WTC11 (cell line): ENCODE results near the gene PPP1R11. TPM values are rescaled to one million over a fixed set of nuclear protein-coding genes. Genes with fewer than 3 reads are reported as not detected.

Source experiments
- ATAC-seq: fragments of 200-7000 bp; cut with Tn5 transposase; 2 replicates; pipeline ENCODE4 v1.10.0; 2021; ENCODE audit warnings: mild to moderate bottlenecking, moderate library complexity
- Bru-seq: library from RNA; stranded (reverse); fragments of 400-500 nt; gene quantifications from one replicate; lab custom pipeline; 2021; lab: Mats Ljungman, UMichigan
- CTCF ChIA-PET: fragments of 300-600 bp; sonication (Branson Sonifier 250); formaldehyde crosslinking; loops from one replicate; lab custom pipeline; 2021; ENCODE audit warnings: antibody characterized with exemption; lab: Charles Lee
- POLR2A ChIA-PET: fragments of 350-600 bp; sonication (Branson Sonifier 250); formaldehyde crosslinking; loops from one replicate; lab custom pipeline; 2021; ENCODE audit warnings: antibody characterized with exemption; lab: Charles Lee
- DNase-seq: peaks from one replicate; pipeline ENCODE4 v3.0.0; 2021; ENCODE audit warnings: low spot score
- H3K27ac Mint-ChIP-seq: 2 replicates; pipeline ENCODE4 v1.8.0; 2021; ENCODE audit warnings: mixed read lengths
- H3K27me3 Mint-ChIP-seq: 2 replicates; pipeline ENCODE4 v1.8.0; 2021; ENCODE audit warnings: low read depth, mild to moderate bottlenecking, moderate library complexity, mixed read lengths
- H3K36me3 Mint-ChIP-seq: 2 replicates; pipeline ENCODE4 v1.8.0; 2021; ENCODE audit warnings: mixed read lengths
- H3K4me1 Mint-ChIP-seq: 2 replicates; pipeline ENCODE4 v1.8.0; 2022; ENCODE audit warnings: mixed read lengths
- H3K4me3 Mint-ChIP-seq: 2 replicates; pipeline ENCODE4 v1.8.0; 2021; ENCODE audit warnings: mild to moderate bottlenecking, moderate library complexity, mixed read lengths
- H3K9me3 Mint-ChIP-seq: 2 replicates; pipeline ENCODE4 v1.8.0; 2021; ENCODE audit warnings: mixed read lengths
- ATF1 ChIP-seq: sonication (generic); formaldehyde crosslinking; IDR thresholded peaks from 2 replicates; pipeline ENCODE4 v1.8.1; 2023; ENCODE audit warnings: mild to moderate bottlenecking, moderate library complexity, missing genetic modification reagents
- CREB1 ChIP-seq: sonication (generic); formaldehyde crosslinking; IDR thresholded peaks from 2 replicates; pipeline ENCODE4 v1.8.0; 2023; ENCODE audit warnings: mild to moderate bottlenecking, missing genetic modification reagents
- EMX1 ChIP-seq: fragments of 250-450 bp; sonication (Bioruptor Pico); IDR thresholded peaks from 2 replicates; pipeline ENCODE4 v1.8.0; 2021; ENCODE audit warnings: mild to moderate bottlenecking
- FOXJ3 ChIP-seq: sonication (generic); formaldehyde crosslinking; IDR thresholded peaks from 2 replicates; pipeline ENCODE4 v1.9.0; 2021; ENCODE audit warnings: missing genetic modification reagents, mild to moderate bottlenecking, borderline replicate concordance
- GTF2I ChIP-seq: fragments of 250-450 bp; sonication (Bioruptor Pico); conservative IDR thresholded peaks from 2 replicates; pipeline ENCODE4 v1.4.0; 2021; ENCODE audit warnings: mild to moderate bottlenecking
- HMGA2 ChIP-seq: fragments of 250-450 bp; sonication (Bioruptor Pico); IDR thresholded peaks from 2 replicates; pipeline ENCODE4 v1.4.0; 2021; ENCODE audit warnings: mild to moderate bottlenecking, moderate library complexity
- IRF2 ChIP-seq: sonication (generic); formaldehyde crosslinking; IDR thresholded peaks from 2 replicates; pipeline ENCODE4 v1.8.0; 2022; ENCODE audit warnings: low read depth, missing genetic modification reagents, borderline replicate concordance
- JAZF1 ChIP-seq: fragments of 250-450 bp; sonication (Bioruptor Pico); IDR thresholded peaks from 2 replicates; pipeline ENCODE4 v1.9.0; 2021; ENCODE audit warnings: moderate library complexity, mild to moderate bottlenecking, inconsistent platforms
- JUN ChIP-seq: sonication (generic); formaldehyde crosslinking; IDR thresholded peaks from 2 replicates; pipeline ENCODE4 v1.8.0; 2023; ENCODE audit warnings: mild to moderate bottlenecking, missing genetic modification reagents
- KAT7 ChIP-seq: sonication (generic); formaldehyde crosslinking; IDR thresholded peaks from 2 replicates; pipeline ENCODE4 v1.8.1; 2023; ENCODE audit warnings: missing genetic modification reagents, mild to moderate bottlenecking, borderline replicate concordance
- MYBL2 ChIP-seq: sonication (generic); formaldehyde crosslinking; IDR thresholded peaks from 2 replicates; pipeline ENCODE4 v1.8.1; 2023; ENCODE audit warnings: mild to moderate bottlenecking, moderate library complexity, missing genetic modification reagents
- NR3C1 ChIP-seq: sonication (generic); formaldehyde crosslinking; conservative IDR thresholded peaks from 2 replicates; pipeline ENCODE4 v1.8.1; 2023; ENCODE audit warnings: low read depth, mild to moderate bottlenecking, missing genetic modification reagents
- RELA ChIP-seq: sonication (generic); formaldehyde crosslinking; IDR thresholded peaks from 2 replicates; pipeline ENCODE4 v1.8.1; 2022; ENCODE audit warnings: missing genetic modification reagents, mild to moderate bottlenecking, borderline replicate concordance
- SMAD3 ChIP-seq: sonication (generic); formaldehyde crosslinking; IDR thresholded peaks from 2 replicates; pipeline ENCODE4 v1.8.0; 2022; ENCODE audit warnings: missing genetic modification reagents, mild to moderate bottlenecking, borderline replicate concordance
- TCF7 ChIP-seq: sonication (generic); formaldehyde crosslinking; IDR thresholded peaks from 2 replicates; pipeline ENCODE4 v1.8.0; 2022; ENCODE audit warnings: mild to moderate bottlenecking, low read depth, missing genetic modification reagents, moderate library complexity
- ZBTB21 ChIP-seq: sonication (generic); formaldehyde crosslinking; IDR thresholded peaks from 2 replicates; pipeline ENCODE4 v1.8.1; 2023; ENCODE audit warnings: mild to moderate bottlenecking, missing genetic modification reagents, borderline replicate concordance
- ZNF232 ChIP-seq: sonication (generic); formaldehyde crosslinking; IDR thresholded peaks from 2 replicates; pipeline ENCODE4 v1.8.0; 2022; ENCODE audit warnings: mild to moderate bottlenecking, missing genetic modification reagents
- ZNF416 ChIP-seq: fragments of 250-450 bp; sonication (Bioruptor Pico); IDR thresholded peaks from 2 replicates; pipeline ENCODE4 v1.9.0; 2021; ENCODE audit warnings: mild to moderate bottlenecking, inconsistent platforms
- long read RNA-seq, 3 experiments: library from RNA in 1 of 3; library from capped mRNA in 1 of 3; library from polyadenylated mRNA in 1 of 3; unstranded in 2 of 3; stranded (forward) in 1 of 3; transcript quantifications; one replicate each; pipeline ENCODE4 v2.0.0, GENCODE V29; 2021
- total RNA-seq: library from RNA; stranded (reverse); gene quantifications from 3 replicates; pipeline ENCODE4 v1.2.3, GENCODE V29; 2021
- TF ChIP-seq, protein P1 (sequence below): sonication (generic); formaldehyde crosslinking; IDR thresholded peaks from 2 replicates; pipeline ENCODE4 v1.8.1; 2023; ENCODE audit warnings: mild to moderate bottlenecking, missing genetic modification reagents
- TF ChIP-seq, protein P2 (sequence below): sonication (generic); formaldehyde crosslinking; IDR thresholded peaks from 2 replicates; pipeline ENCODE4 v1.8.1; 2023; ENCODE audit warnings: mild to moderate bottlenecking, moderate library complexity, missing genetic modification reagents
- TF ChIP-seq, protein P3 (sequence below): sonication (generic); formaldehyde crosslinking; IDR thresholded peaks from 2 replicates; pipeline ENCODE4 v1.8.0; 2022; ENCODE audit warnings: mild to moderate bottlenecking, missing genetic modification reagents
- TF ChIP-seq, protein P4 (sequence below): sonication (generic); formaldehyde crosslinking; IDR thresholded peaks from 2 replicates; pipeline ENCODE4 v1.8.0; 2022; ENCODE audit warnings: mild to moderate bottlenecking, missing genetic modification reagents
- TF ChIP-seq, protein P5 (sequence below): sonication (generic); formaldehyde crosslinking; IDR thresholded peaks from 2 replicates; pipeline ENCODE4 v1.8.0; 2023; ENCODE audit warnings: mild to moderate bottlenecking, missing genetic modification reagents

PPP1R11 gene, protein sequence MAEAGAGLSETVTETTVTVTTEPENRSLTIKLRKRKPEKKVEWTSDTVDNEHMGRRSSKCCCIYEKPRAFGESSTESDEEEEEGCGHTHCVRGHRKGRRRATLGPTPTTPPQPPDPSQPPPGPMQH
- total RNA-seq, result 25.0 to 28.4 TPM (median 27.7 TPM) in 3 replicates
- Bru-seq, nascent RNA, result percentile 86 among the genes with signal in this experiment
- long read RNA-seq, experiment 1, transcript PPP1R11-205 (3 exons, 1,731 nt), result major isoform, 147 of 156 reads
- long read RNA-seq, experiment 1, partial matches to known transcripts, result 1 of 156 reads
- long read RNA-seq, experiment 1, other reads (novel, unspliced or antisense), result 7 of 156 reads
- long read RNA-seq, experiment 2, transcript PPP1R11-205 (3 exons, 1,731 nt), result major isoform, 36 of 46 reads
- long read RNA-seq, experiment 2, partial matches to known transcripts, result 6 of 46 reads
- long read RNA-seq, experiment 2, other reads (novel, unspliced or antisense), result 3 of 46 reads
- long read RNA-seq, experiment 3, transcript PPP1R11-205 (3 exons, 1,731 nt), result major isoform, 120 of 132 reads
- long read RNA-seq, experiment 3, partial matches to known transcripts, result 1 of 132 reads
- long read RNA-seq, experiment 3, other reads (novel, unspliced or antisense), result 7 of 132 reads

DNA sequence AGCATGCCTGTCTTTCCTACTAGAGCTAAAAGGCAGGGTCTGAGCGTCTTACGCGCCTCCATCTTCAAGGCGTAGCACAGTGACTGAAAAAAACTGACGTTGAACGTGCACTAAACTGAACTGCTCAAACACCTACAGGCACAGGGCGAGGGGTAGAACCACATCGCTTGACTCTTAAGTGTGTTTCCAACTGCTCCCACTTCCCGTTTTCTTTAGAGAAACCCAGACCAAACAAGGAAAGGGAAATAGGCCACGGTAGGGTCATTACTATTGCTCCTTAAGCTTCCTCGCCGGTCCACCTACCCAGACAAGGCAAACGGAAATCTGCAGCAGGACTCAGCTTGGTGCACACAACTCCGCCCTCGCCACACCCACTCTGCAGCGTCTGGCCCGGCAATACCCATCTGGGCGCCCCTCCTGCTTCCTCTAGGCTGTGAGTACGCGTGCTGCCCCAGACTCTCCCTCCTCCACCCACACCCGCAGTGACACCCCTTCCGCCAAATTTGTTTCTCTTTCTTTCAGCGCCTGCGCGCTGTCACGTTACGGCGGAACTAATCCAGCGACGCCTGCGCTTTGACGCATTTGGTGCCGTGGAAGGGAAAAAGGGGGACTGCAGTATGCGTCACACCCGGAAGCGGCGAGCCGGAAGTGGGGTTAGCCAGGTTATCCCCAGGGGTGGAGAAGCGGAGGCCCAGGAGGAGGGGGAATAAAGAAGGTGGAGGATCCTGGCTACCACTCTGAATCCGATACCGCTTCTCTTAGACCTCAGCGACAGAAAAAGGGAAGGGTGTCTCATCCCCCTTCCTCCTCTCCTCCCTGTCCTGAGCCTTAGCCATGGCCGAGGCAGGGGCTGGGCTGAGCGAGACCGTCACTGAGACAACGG, at the start of gene PPP1R11:
Gene PPP1R11 (plus strand): TSS at position 622 of the 883 bp plus-strand sequence. CDS start 213 bp downstream, at position 835.
- H3K36me3 Mint-ChIP-seq, result peaks cover 6% of the 10 kb centered on the region; the same call in 1 of the 2 replicates
- H3K27ac Mint-ChIP-seq, result peak within 1 kb of the TSS; percentile 94
- ChIA-PET POLR2A (interaction anchor here (1.1 to 1.2 kb wide), 2 partner anchors 7 to 434 kb away, joined by 3 to 5 read pairs; partner anchors contain the start of gene GABBR1), CTCF (interaction anchor here (0.7 to 1.6 kb wide), 4 partner anchors 9 to 152 kb away, joined by 3 to 7 read pairs (median 3); partner anchors contain the start of gene RNF39)
- H3K4me3 Mint-ChIP-seq, result peak within 1 kb of the TSS; percentile 86
- peaks cover 31% of the 10 kb centered on the region for H3K4me1 Mint-ChIP-seq
- ATAC-seq, result peak; percentile 96
- peaks cover 22% of the 10 kb centered on the region for H3K27me3 Mint-ChIP-seq
- DNase-seq, result peak; percentile 95
- no peaks in the 10 kb centered on the region for H3K9me3 Mint-ChIP-seq
- TF ChIP-seq RELA (CRISPR knock-in tag) (no peak), EMX1 (no peak), ZNF416 (CRISPR knock-in tag) (no peak), FOXJ3 (CRISPR knock-in tag) (no peak), ZBTB21 (CRISPR knock-in tag) (no peak), JUN (CRISPR knock-in tag) (no peak), MYBL2 (no peak), SMAD3 (CRISPR knock-in tag) (no peak; the same call in 1 of the 2 replicates), ZNF232 (CRISPR knock-in tag) (0 out of 2 replicates have a peak, but pooled peaks have one; percentile 62), IRF2 (CRISPR knock-in tag) (no peak), TCF7 (CRISPR knock-in tag) (no peak), ATF1 (CRISPR knock-in tag) (no peak), KAT7 (CRISPR knock-in tag) (no peak), NR3C1 (CRISPR knock-in tag) (no peak), JAZF1 (no peak), HMGA2 (CRISPR knock-in tag) (no peak), GTF2I (CRISPR knock-in tag) (no peak), CREB1 (CRISPR knock-in tag) (no peak)
- TF ChIP-seq, protein P1, sequence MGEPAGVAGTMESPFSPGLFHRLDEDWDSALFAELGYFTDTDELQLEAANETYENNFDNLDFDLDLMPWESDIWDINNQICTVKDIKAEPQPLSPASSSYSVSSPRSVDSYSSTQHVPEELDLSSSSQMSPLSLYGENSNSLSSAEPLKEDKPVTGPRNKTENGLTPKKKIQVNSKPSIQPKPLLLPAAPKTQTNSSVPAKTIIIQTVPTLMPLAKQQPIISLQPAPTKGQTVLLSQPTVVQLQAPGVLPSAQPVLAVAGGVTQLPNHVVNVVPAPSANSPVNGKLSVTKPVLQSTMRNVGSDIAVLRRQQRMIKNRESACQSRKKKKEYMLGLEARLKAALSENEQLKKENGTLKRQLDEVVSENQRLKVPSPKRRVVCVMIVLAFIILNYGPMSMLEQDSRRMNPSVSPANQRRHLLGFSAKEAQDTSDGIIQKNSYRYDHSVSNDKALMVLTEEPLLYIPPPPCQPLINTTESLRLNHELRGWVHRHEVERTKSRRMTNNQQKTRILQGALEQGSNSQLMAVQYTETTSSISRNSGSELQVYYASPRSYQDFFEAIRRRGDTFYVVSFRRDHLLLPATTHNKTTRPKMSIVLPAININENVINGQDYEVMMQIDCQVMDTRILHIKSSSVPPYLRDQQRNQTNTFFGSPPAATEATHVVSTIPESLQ (CRISPR knock-in tag), result no peak
- TF ChIP-seq, protein P2, sequence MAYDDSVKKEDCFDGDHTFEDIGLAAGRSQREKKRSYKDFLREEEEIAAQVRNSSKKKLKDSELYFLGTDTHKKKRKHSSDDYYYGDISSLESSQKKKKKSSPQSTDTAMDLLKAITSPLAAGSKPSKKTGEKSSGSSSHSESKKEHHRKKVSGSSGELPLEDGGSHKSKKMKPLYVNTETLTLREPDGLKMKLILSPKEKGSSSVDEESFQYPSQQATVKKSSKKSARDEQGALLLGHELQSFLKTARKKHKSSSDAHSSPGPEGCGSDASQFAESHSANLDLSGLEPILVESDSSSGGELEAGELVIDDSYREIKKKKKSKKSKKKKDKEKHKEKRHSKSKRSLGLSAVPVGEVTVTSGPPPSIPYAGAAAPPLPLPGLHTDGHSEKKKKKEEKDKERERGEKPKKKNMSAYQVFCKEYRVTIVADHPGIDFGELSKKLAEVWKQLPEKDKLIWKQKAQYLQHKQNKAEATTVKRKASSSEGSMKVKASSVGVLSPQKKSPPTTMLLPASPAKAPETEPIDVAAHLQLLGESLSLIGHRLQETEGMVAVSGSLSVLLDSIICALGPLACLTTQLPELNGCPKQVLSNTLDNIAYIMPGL, result no peak
- TF ChIP-seq, protein P3, sequence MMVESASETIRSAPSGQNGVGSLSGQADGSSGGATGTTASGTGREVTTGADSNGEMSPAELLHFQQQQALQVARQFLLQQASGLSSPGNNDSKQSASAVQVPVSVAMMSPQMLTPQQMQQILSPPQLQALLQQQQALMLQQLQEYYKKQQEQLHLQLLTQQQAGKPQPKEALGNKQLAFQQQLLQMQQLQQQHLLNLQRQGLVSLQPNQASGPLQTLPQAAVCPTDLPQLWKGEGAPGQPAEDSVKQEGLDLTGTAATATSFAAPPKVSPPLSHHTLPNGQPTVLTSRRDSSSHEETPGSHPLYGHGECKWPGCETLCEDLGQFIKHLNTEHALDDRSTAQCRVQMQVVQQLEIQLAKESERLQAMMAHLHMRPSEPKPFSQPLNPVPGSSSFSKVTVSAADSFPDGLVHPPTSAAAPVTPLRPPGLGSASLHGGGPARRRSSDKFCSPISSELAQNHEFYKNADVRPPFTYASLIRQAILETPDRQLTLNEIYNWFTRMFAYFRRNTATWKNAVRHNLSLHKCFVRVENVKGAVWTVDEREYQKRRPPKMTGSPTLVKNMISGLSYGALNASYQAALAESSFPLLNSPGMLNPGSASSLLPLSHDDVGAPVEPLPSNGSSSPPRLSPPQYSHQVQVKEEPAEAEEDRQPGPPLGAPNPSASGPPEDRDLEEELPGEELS (CRISPR knock-in tag), result peak; percentile 52; the same call in 1 of the 2 replicates
- TF ChIP-seq, protein P4, sequence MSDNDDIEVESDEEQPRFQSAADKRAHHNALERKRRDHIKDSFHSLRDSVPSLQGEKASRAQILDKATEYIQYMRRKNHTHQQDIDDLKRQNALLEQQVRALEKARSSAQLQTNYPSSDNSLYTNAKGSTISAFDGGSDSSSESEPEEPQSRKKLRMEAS (CRISPR knock-in tag), result peak; percentile 83
- TF ChIP-seq, protein P5, sequence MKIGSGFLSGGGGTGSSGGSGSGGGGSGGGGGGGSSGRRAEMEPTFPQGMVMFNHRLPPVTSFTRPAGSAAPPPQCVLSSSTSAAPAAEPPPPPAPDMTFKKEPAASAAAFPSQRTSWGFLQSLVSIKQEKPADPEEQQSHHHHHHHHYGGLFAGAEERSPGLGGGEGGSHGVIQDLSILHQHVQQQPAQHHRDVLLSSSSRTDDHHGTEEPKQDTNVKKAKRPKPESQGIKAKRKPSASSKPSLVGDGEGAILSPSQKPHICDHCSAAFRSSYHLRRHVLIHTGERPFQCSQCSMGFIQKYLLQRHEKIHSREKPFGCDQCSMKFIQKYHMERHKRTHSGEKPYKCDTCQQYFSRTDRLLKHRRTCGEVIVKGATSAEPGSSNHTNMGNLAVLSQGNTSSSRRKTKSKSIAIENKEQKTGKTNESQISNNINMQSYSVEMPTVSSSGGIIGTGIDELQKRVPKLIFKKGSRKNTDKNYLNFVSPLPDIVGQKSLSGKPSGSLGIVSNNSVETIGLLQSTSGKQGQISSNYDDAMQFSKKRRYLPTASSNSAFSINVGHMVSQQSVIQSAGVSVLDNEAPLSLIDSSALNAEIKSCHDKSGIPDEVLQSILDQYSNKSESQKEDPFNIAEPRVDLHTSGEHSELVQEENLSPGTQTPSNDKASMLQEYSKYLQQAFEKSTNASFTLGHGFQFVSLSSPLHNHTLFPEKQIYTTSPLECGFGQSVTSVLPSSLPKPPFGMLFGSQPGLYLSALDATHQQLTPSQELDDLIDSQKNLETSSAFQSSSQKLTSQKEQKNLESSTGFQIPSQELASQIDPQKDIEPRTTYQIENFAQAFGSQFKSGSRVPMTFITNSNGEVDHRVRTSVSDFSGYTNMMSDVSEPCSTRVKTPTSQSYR (CRISPR knock-in tag), result no peak
